ENCODE data around the gene CHAD.
"Not testable (repeated sequence)": the region's sequence is repeated elsewhere in the genome, so short reads cannot be mapped to it uniquely, and the experiment has no call there.

The CHAD gene

GRCh38 chr17:50425682-50426471, 42.8 kb downstream of the CHAD start, which contains the start of gene ACSF2:
Gene ACSF2 (plus strand): TSS chr17:50426218. CDS start chr17:50426262, 44 bp downstream.
- DNase-seq = peak; percentile 68 to 74

- DNase-seq = no peak
These were observed 43.5 kb downstream of the CHAD start for GRCh38 chr17:50424996-50425681.

GRCh38 chr17:50424246-50424995, 44.3 kb downstream of the CHAD start:
- DNase-seq = no peak

GRCh38 chr17:50423553-50424159, 45.0 kb downstream of the CHAD start:
- DNase-seq = no peak

GRCh38 chr17:50422738-50423137, 45.9 kb downstream of the CHAD start:
- no peak for DNase-seq

GRCh38 chr17:50421308-50422051, 47.2 kb downstream of the CHAD start:
- DNase-seq = peak in 1 of 2 experiments; percentile 18

GRCh38 chr17:50420419-50421112, 48.1 kb downstream of the CHAD start:
- no peak for DNase-seq

- DNase-seq = not testable (repeated sequence)
These were observed 49.1 kb downstream of the CHAD start for GRCh38 chr17:50419577-50419976.

GRCh38 chr17:50414808-50415207, 53.9 kb downstream of the CHAD start:
- DNase-seq = no peak

Data from activated CD4-positive, alpha-beta T cell treated with anti-CD3 and anti-CD28 coated beads, Interleukin-2, amount 50 U/mL, for 48 hours (primary cell).